Ovary (tissue), 3 donors: ENCODE data around the gene TET2.

Source experiments
- CTCF ChIP-seq, 3 donors: fragments of 450-650 bp in 2 of 3; fragments of 200-600 bp in 1 of 3; IDR thresholded peaks; one replicate each; pipeline versions ENCODE4 v1.5.1 to v1.8.0; 2016 to 2022; ENCODE audit warnings: antibody characterized with exemption in 3 of 3, mild to moderate bottlenecking in 1 of 3
- EP300 ChIP-seq: sonication (generic); formaldehyde crosslinking; IDR thresholded peaks from one replicate; pipeline ENCODE4 v1.6.1; 2017; ENCODE audit warnings: antibody characterized with exemption
- POLR2A ChIP-seq: fragments of 450-650 bp; IDR thresholded peaks from one replicate; pipeline ENCODE4 v1.6.1; 2017; ENCODE audit warnings: antibody characterized with exemption, mild to moderate bottlenecking, moderate library complexity
- donor health status: DM: no; HTN: no; CAD: no.

- TF ChIP-seq CTCF (IDR thresholded peaks at IDR 0.05), result no peak
- no peak for TF ChIP-seq POLR2A
- no peak for TF ChIP-seq EP300
These were observed 34.4 kb upstream of the TET2 start for GRCh38 chr4:105112274-105112673.
